ENCODE measurements around the gene LLCFC1.

LLCFC1 gene

GRCh38 chr7:142925413-142925812 lies 13.9 kb upstream of the LLCFC1 start:
- Mint-ChIP-seq H3K27me3 (no peaks in the 10 kb centered on the region), H3K9me3 (peaks cover 5% of the 10 kb centered on the region), H3K27ac (no peak overlapping the region), H3K4me3 (no peak overlapping the region), H3K36me3 (no peaks in the 10 kb centered on the region), H3K4me1 (peaks cover 29% of the 10 kb centered on the region)
- no peak for ATAC-seq

GRCh38 chr7:142927085-142927745 lies 12.1 kb upstream of the LLCFC1 start:
- Mint-ChIP-seq H3K27me3 (no peaks in the 10 kb centered on the region), H3K9me3 (peaks cover 5% of the 10 kb centered on the region), H3K4me1 (peaks cover 29% of the 10 kb centered on the region), H3K36me3 (no peaks in the 10 kb centered on the region), H3K27ac (peak overlapping the region; percentile 66), H3K4me3 (peak overlapping the region; percentile 17)
- ATAC-seq, result peak; percentile 76

- peaks cover 29% of the 10 kb centered on the region for H3K4me1 Mint-ChIP-seq
- H3K27me3 Mint-ChIP-seq, result peaks cover 4% of the 10 kb centered on the region
- H3K36me3 Mint-ChIP-seq, result no peaks in the 10 kb centered on the region
- H3K4me3 Mint-ChIP-seq, result no peak overlapping the region
- peaks cover 5% of the 10 kb centered on the region for H3K9me3 Mint-ChIP-seq
- peak overlapping the region; percentile 66 for H3K27ac Mint-ChIP-seq
- ATAC-seq, result no peak
Measured at GRCh38 chr7:142927949-142928348, 11.3 kb upstream of the LLCFC1 start.

- no peak overlapping the region for H3K4me3 Mint-ChIP-seq
- no peak for ATAC-seq
- H3K27me3 Mint-ChIP-seq, result peaks cover 14% of the 10 kb centered on the region
- H3K4me1 Mint-ChIP-seq, result peaks cover 29% of the 10 kb centered on the region
- H3K27ac Mint-ChIP-seq, result no peak overlapping the region
- no peaks in the 10 kb centered on the region for H3K36me3 Mint-ChIP-seq
- H3K9me3 Mint-ChIP-seq, result peaks cover 5% of the 10 kb centered on the region
Measured at GRCh38 chr7:142930126-142930730, 9.1 kb upstream of the LLCFC1 start.

GRCh38 chr7:142932386-142933091 lies 6.7 kb upstream of the LLCFC1 start:
- H3K4me1 Mint-ChIP-seq, result peaks cover 10% of the 10 kb centered on the region
- no peak overlapping the region for H3K27ac Mint-ChIP-seq
- no peaks in the 10 kb centered on the region for H3K36me3 Mint-ChIP-seq
- H3K4me3 Mint-ChIP-seq, result no peak overlapping the region
- no peaks in the 10 kb centered on the region for H3K9me3 Mint-ChIP-seq
- H3K27me3 Mint-ChIP-seq, result peaks cover 14% of the 10 kb centered on the region
- no peak for ATAC-seq

GRCh38 chr7:142933092-142933475 lies 6.2 kb upstream of the LLCFC1 start:
- no peak for ATAC-seq
- no peaks in the 10 kb centered on the region for H3K36me3 Mint-ChIP-seq
- H3K4me1 Mint-ChIP-seq, result peaks cover 5% of the 10 kb centered on the region
- no peaks in the 10 kb centered on the region for H3K9me3 Mint-ChIP-seq
- no peak overlapping the region for H3K4me3 Mint-ChIP-seq
- H3K27ac Mint-ChIP-seq, result no peak overlapping the region
- H3K27me3 Mint-ChIP-seq, result peaks cover 14% of the 10 kb centered on the region

GRCh38 chr7:142933624-142934023 lies 5.7 kb upstream of the LLCFC1 start, which contains the start of gene TRPV5:
Gene TRPV5, minus strand, starts transcription at chr7:142933746. Its CDS starts 287 bp downstream, at chr7:142933459.
- peaks cover 14% of the 10 kb centered on the region for H3K27me3 Mint-ChIP-seq
- no peaks in the 10 kb centered on the region for H3K9me3 Mint-ChIP-seq
- no peak for ATAC-seq
- no peaks in the 10 kb centered on the region for H3K4me1 Mint-ChIP-seq
- no peak within 1 kb of the TSS for H3K27ac Mint-ChIP-seq
- H3K4me3 Mint-ChIP-seq, result no peak within 1 kb of the TSS
- no peaks in the 10 kb centered on the region for H3K36me3 Mint-ChIP-seq

GRCh38 chr7:142934056-142934455 lies 5.2 kb upstream of the LLCFC1 start:
- no peak for ATAC-seq
- Mint-ChIP-seq H3K36me3 (no peaks in the 10 kb centered on the region), H3K4me1 (no peaks in the 10 kb centered on the region), H3K9me3 (no peaks in the 10 kb centered on the region), H3K27me3 (peaks cover 14% of the 10 kb centered on the region), H3K27ac (no peak overlapping the region), H3K4me3 (no peak overlapping the region)

- Mint-ChIP-seq H3K27me3 (peaks cover 18% of the 10 kb centered on the region), H3K36me3 (no peaks in the 10 kb centered on the region), H3K4me1 (no peaks in the 10 kb centered on the region), H3K27ac (no peak overlapping the region), H3K4me3 (no peak overlapping the region), H3K9me3 (no peaks in the 10 kb centered on the region)
- ATAC-seq, result no peak
Measured at GRCh38 chr7:142935941-142936565, 3.2 kb upstream of the LLCFC1 start.

- Mint-ChIP-seq H3K27me3 (peaks cover 32% of the 10 kb centered on the region), H3K4me3 (no peak overlapping the region), H3K4me1 (no peaks in the 10 kb centered on the region), H3K27ac (no peak overlapping the region), H3K36me3 (no peaks in the 10 kb centered on the region), H3K9me3 (no peaks in the 10 kb centered on the region)
- no peak for ATAC-seq
Measured at GRCh38 chr7:142938611-142939010, 673 bp upstream of the LLCFC1 start.

GRCh38 chr7:142940966-142941535 lies 1.8 kb downstream of the LLCFC1 start:
- Mint-ChIP-seq H3K36me3 (no peaks in the 10 kb centered on the region), H3K4me1 (no peaks in the 10 kb centered on the region), H3K27ac (no peak overlapping the region), H3K9me3 (no peaks in the 10 kb centered on the region), H3K27me3 (peaks cover 49% of the 10 kb centered on the region), H3K4me3 (no peak overlapping the region)
- ATAC-seq, result no peak

- no peaks in the 10 kb centered on the region for H3K4me1 Mint-ChIP-seq
- no peak overlapping the region for H3K27ac Mint-ChIP-seq
Measured at GRCh38 chr7:142941541-142941940, 2.3 kb downstream of the LLCFC1 start.

GRCh38 chr7:142942746-142943145 lies 3.5 kb downstream of the LLCFC1 start:
- Mint-ChIP-seq H3K27me3 (peaks cover 58% of the 10 kb centered on the region), H3K9me3 (no peaks in the 10 kb centered on the region), H3K4me3 (no peak overlapping the region), H3K27ac (no peak overlapping the region), H3K4me1 (no peaks in the 10 kb centered on the region), H3K36me3 (no peaks in the 10 kb centered on the region)
- no peak for ATAC-seq

More at GRCh38 chr7:142941541-142941940, 2.3 kb downstream of the LLCFC1 start:
- Mint-ChIP-seq H3K9me3 (no peaks in the 10 kb centered on the region), H3K27me3 (peaks cover 52% of the 10 kb centered on the region), H3K4me3 (no peak overlapping the region), H3K36me3 (no peaks in the 10 kb centered on the region)
- ATAC-seq, result no peak

- no peak for ATAC-seq
- no peaks in the 10 kb centered on the region for H3K36me3 Mint-ChIP-seq
- no peak overlapping the region for H3K27ac Mint-ChIP-seq
- H3K4me3 Mint-ChIP-seq, result no peak overlapping the region
- H3K4me1 Mint-ChIP-seq, result no peaks in the 10 kb centered on the region
- H3K9me3 Mint-ChIP-seq, result no peaks in the 10 kb centered on the region
- H3K27me3 Mint-ChIP-seq, result peaks cover 58% of the 10 kb centered on the region
Measured at GRCh38 chr7:142943706-142944268, 4.5 kb downstream of the LLCFC1 start.

- no peaks in the 10 kb centered on the region for H3K9me3 Mint-ChIP-seq
- H3K4me1 Mint-ChIP-seq, result no peaks in the 10 kb centered on the region
- no peak overlapping the region for H3K4me3 Mint-ChIP-seq
- no peaks in the 10 kb centered on the region for H3K36me3 Mint-ChIP-seq
- no peak overlapping the region for H3K27ac Mint-ChIP-seq
- peaks cover 61% of the 10 kb centered on the region for H3K27me3 Mint-ChIP-seq
- no peak for ATAC-seq
Measured at GRCh38 chr7:142945001-142945400, 5.7 kb downstream of the LLCFC1 start.
